GM19238 (cell line): Measurements from ENCODE around the gene TMEM175.
"Not testable (repeated sequence)": the region's sequence is repeated elsewhere in the genome, so short reads cannot be mapped to it uniquely, and the experiment has no call there.

Source experiments
- DNase-seq: peaks from one replicate; pipeline ENCODE4 v3.0.0; 2011; ENCODE audit warnings: low spot score; ENCODE audit not compliant: insufficient read length

TMEM175 gene

DNA sequence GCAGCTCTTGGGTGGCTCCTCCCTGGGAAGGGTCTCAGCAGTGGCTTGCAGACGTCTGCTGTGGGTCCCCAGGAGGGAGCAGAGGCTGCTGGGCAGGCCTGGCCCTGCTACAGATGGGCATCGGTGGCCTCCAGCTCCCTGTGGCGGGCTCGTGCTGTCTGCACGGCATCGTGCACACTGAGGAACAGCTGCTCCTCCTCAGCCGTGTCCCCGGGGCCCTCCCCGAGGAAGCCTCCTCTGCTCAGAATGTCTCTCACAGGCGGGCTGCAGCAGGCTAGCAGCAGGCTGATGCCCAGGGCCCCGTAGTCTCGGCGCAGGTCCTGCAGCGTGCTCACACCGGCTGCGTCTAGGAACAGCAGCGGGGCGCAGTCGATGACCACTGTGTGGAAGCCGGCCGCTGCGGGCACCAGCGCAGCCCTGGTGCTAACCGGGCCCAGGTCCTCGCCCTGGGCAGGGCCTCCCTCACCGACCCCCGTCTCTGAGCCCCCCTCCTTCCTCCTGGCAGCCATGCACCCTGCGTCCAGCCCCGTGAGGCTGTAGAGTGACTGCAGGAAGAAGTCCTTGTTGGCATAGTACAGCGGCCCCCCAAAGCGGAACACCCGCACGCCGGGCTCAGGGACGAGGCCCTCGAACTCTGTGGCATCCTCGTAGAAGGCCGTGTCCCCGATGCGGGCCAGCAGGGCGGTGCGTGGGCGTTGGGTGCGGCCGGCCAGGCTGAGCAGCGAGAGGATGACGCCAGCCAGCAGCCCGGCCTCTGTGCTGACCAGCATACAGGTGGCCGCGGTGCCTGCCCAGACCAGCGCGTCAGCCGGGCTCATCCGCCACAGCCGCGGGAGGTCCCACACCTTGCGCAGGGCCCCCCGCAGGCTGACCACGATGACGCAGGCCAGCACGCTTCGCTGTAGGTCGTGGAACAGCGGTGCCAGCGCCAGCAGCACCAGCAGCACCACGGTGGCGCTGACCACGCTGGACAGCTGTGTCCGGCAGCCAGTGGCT lies 56.8 kb downstream of the TMEM175 start:
- DNase-seq, result no peak

DNA sequence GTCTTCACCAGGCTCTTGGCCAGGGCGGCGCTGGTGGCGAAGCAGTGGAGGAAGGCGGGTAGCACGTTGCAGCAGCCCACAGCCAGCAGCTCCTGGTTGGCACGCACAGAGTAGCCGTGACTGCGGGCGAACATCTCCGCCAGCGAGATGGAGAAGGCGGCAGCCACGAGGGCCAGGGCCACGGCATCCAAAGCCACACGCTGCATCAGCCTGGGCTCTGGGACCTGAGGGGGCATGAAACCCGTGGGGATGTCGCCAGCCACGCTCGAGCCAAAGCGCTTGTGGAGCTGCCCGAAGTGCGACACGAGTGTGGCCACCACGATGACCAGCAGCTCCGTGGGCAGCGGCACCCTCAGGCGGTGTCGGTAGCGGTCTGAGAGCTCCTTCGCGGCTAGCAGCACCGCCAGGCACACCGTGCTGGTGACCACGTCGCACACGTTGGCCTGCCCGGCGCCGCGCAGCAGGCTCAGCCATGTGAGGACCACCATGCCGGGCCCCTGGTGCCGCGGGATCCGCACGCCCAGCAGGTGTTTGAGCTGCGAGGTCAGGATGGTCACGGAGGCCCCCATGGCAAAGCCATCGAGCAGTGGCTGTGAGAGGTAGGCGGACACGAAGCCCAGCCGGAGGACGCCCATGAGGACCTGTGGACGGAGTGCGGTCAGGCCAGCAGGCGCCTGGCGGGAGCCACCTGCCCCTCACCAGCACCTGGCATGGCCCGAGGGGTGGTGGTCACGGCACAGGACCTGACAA lies 57.6 kb downstream of the TMEM175 start:
- no peak for DNase-seq

GRCh38 chr4:990746-991367 lies 58.6 kb downstream of the TMEM175 start:
- DNase-seq, result no peak

GRCh38 chr4:991451-992296 lies 59.4 kb downstream of the TMEM175 start:
- no peak for DNase-seq

- no peak for DNase-seq
These were observed 60.2 kb downstream of the TMEM175 start for GRCh38 chr4:992297-993110.

- DNase-seq, result no peak
These were observed 61.1 kb downstream of the TMEM175 start, which contains the start of gene SLC26A1 for GRCh38 chr4:993111-994029. TSS of gene SLC26A1 (minus strand) at chr4:993404. CDS start at chr4:991703, 1,701 bp downstream.

DNA sequence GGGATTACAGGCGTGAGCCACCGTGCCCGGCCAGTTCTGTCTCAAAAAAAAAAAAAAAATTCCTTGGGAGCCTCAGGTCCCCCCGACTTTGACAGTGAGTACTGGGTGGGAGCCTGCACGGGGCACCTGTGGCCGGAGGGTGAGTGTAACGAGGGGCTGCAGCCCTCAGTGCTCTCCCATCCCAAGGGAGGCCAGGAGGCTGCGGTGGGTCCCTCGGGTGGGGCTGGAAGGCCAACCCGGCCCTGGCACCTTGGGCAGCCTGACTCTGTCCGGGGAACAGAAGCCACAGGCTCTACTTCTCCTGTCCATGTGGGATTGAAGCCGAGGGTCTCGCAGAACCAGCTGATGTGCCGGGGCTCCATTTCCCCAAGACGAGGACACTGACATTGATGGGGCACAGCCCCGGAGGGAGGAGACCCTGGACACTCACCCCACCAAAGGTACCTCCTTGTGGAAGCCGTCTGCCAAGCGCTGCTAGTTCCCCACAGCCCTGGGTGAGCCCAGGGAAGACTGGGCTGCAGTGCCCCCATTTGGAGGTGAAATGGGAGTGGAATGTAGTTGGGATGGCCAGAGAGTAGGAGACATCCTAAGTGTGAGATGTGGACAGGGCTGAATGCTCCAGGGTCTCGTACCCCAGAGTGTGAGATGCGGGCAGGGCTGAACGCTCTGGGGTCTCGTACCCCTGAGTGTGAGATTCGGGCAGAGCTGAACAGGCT lies 63.2 kb downstream of the TMEM175 start:
- no peak for DNase-seq

GRCh38 chr4:996030-996996 lies 64.1 kb downstream of the TMEM175 start:
- no peak for DNase-seq

- no peak for DNase-seq
These were observed 64.7 kb downstream of the TMEM175 start for GRCh38 chr4:996997-997374.

- DNase-seq, result no peak
These were observed 65.3 kb downstream of the TMEM175 start for GRCh38 chr4:997375-998071.

- DNase-seq, result no peak
These were observed 65.9 kb downstream of the TMEM175 start for GRCh38 chr4:998096-998691.

DNA sequence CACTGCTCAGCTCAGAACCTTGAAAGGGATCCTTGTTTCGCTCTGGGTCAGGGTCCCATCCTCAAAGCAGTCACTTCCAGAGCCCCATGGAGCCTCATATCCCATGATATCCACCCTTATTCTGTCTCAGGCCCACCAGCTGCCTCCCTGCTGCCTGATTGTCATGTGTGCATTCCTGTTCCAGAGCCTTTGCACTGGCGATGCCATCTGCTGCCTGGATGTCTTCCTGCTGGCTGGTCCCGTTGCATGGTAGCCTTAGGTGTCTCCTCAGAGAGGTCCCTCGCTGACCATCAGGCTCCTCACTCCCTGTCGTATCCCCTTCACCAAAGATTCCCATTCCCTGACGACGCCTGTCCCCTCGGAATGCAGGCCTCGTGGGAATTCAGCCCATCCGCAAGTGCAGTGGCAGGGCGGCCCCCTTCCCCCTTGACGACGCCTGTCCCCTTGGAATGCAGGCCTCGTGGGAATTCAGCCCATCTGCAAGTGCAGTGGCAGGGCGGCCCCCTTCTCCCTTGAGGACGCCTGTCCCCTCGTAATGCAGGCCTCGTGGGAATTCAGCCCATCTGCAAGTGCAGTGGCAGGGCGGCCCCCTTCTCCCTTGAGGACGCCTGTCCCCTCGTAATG lies 67.1 kb downstream of the TMEM175 start:
- not testable (repeated sequence) for DNase-seq

DNA sequence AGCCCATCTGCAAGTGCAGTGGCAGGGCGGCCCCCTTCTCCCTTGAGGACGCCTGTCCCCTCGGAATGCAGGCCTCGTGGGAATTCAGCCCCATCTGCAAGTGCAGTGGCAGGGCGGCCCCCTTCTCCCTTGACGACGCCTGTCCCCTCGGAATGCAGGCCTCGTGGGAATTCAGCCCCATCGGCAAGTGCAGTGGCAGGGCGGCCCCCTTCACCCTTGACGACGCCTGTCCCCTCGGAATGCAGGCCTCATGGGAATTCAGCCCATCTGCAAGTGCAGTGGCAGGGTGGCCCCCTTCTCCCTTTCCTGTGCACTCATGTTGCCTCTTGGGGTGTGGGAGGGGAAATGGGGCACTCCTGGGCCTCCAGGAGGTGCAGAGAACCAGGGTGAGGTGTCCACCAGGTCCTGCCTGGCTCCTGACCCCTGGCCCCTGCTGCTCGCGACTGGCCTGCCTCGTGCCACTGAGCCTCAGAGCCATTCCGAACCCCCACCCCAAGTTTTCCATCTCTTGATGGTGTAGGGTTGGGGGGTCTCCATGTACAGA lies 67.7 kb downstream of the TMEM175 start:
- no peak for DNase-seq

DNA sequence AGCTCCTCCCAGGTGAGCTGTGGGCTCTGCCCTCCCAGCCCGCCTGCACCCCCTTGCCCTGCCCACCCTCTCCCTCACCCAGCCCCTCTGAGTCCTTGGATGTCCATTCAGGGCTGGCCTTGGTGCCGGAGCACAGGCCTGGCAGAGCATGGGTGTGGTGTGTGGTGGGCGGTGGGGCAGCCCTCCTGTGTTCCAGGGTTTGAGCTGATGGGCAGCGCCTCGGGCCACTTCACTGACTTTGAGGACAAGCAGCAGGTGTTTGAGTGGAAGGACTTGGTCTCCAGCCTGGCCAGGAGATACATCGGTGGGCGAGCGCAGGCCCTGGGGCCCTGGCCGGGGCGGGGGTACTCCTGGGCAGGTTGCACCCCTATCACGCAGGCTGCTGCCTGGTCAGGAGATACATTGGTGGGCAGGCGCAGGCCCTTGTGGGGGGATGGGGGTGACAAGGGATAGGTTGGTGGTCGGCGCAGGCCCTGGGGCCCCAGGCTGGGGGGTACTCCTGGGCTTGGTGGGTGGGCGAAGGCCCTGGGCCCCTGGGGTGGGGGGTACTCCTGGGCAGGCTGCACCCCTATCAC lies 68.5 kb downstream of the TMEM175 start:
- DNase-seq, result no peak

DNA sequence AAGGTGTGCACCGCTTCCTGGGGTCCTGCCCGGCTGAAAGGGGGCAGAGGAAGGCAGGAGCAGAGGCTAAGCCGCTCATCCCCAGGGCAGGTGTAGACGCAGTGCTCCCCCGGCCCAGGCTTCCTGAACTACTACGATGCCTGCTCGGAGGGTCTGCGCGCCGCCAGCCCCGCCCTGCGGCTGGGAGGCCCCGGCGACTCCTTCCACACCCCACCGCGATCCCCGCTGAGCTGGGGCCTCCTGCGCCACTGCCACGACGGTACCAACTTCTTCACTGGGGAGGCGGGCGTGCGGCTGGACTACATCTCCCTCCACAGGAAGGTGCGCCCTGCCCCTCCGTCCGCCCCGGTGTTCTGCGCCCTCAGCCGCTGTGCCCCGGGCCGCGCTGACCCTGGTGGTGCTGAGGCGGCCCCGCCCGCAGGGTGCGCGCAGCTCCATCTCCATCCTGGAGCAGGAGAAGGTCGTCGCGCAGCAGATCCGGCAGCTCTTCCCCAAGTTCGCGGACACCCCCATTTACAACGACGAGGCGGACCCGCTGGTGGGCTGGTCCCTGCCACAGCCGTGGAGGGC lies 69.4 kb downstream of the TMEM175 start:
- no peak for DNase-seq
